Heart left ventricle (tissue), 13 donors: ENCODE results near the gene ORMDL3.

ENCODE experiments used
- POLR2A ChIP-seq, 2 donors: fragments of 450-650 bp; IDR thresholded peaks; one replicate each; pipeline ENCODE4 v1.6.1; 2017; ENCODE audit warnings: antibody characterized with exemption in 2 of 2, mild to moderate bottlenecking in 2 of 2, moderate library complexity in 2 of 2
- TF ChIP-seq, protein P1 (sequence below), 12 donors: fragments of 200-600 bp; sonication (generic) in 4 of 12; IDR thresholded peaks; one replicate each; pipeline versions ENCODE4 v1.5.0 to v1.8.0; 2018 to 2022; ENCODE audit warnings: antibody characterized with exemption in 12 of 12, mild to moderate bottlenecking in 5 of 12
- donor health status: ischemic (EF 13 %, LVEDD 7.1; RV severe dilation, severe dysfunction).
- donor health status: DM: no; HTN: yes; CAD: no.
- donor health status: DM: no; HTN: no; CAD: no.
- donor health status: ischemic (EF 25% LVEDD 6.9; RV normal size, moderate dysfunction).
- donor health status: ischemic (EF 25% LVEDD 5.7; RV mildly dilated, moderate dysfunction).
- donor health status: ischemic (EF 35%, LVEDD 5.7; RV mildly dilated, moderate dysfunction).
- donor health status: nonischemic (EF 11% LVEDD 7.7; RV severe dilation, severe dysfunction).
- donor health status: DM: yes; HTN: yes; CAD: no.
- donor health status: PGD.
- donor health status: ischemic (EF 29% LVEDD 5.4; RV normal size, mild dysfunction).
- donor health status: nonischemic (EF 23%, LVEDD 6.1; RV moderate dilation, normal function).

DNA sequence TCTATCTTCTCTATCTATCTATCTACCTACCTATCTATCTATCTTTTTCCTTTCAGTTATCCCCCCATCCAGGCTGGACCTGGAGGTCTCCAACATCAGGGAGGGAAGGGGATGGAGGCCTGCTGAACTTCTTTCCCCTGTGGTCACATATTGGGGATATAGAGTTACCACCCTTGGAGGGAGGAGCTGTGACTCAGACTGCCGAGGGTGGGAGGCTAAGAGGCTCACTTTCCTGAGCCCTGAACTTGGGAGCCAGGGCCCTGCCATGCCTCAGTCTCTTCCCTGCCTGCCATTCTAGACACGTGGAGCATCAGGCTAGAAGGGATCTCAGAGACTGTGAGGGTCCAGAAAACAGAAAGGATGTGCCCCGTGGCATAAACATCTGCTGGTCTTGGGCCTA, 8.5 kb upstream of the ORMDL3 start:
- TF ChIP-seq, protein P1, sequence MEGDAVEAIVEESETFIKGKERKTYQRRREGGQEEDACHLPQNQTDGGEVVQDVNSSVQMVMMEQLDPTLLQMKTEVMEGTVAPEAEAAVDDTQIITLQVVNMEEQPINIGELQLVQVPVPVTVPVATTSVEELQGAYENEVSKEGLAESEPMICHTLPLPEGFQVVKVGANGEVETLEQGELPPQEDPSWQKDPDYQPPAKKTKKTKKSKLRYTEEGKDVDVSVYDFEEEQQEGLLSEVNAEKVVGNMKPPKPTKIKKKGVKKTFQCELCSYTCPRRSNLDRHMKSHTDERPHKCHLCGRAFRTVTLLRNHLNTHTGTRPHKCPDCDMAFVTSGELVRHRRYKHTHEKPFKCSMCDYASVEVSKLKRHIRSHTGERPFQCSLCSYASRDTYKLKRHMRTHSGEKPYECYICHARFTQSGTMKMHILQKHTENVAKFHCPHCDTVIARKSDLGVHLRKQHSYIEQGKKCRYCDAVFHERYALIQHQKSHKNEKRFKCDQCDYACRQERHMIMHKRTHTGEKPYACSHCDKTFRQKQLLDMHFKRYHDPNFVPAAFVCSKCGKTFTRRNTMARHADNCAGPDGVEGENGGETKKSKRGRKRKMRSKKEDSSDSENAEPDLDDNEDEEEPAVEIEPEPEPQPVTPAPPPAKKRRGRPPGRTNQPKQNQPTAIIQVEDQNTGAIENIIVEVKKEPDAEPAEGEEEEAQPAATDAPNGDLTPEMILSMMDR (IDR thresholded peaks at IDR 0.05): no peak
- no peak for TF ChIP-seq POLR2A (IDR thresholded peaks at IDR 0.05)
